8988T (cell line): ENCODE results near the gene EXOC8.

Experiments
- DNase-seq: peaks from one replicate; pipeline ENCODE4 v3.0.0; 2011

EXOC8 gene, protein sequence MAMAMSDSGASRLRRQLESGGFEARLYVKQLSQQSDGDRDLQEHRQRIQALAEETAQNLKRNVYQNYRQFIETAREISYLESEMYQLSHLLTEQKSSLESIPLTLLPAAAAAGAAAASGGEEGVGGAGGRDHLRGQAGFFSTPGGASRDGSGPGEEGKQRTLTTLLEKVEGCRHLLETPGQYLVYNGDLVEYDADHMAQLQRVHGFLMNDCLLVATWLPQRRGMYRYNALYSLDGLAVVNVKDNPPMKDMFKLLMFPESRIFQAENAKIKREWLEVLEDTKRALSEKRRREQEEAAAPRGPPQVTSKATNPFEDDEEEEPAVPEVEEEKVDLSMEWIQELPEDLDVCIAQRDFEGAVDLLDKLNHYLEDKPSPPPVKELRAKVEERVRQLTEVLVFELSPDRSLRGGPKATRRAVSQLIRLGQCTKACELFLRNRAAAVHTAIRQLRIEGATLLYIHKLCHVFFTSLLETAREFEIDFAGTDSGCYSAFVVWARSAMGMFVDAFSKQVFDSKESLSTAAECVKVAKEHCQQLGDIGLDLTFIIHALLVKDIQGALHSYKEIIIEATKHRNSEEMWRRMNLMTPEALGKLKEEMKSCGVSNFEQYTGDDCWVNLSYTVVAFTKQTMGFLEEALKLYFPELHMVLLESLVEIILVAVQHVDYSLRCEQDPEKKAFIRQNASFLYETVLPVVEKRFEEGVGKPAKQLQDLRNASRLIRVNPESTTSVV

DNA sequence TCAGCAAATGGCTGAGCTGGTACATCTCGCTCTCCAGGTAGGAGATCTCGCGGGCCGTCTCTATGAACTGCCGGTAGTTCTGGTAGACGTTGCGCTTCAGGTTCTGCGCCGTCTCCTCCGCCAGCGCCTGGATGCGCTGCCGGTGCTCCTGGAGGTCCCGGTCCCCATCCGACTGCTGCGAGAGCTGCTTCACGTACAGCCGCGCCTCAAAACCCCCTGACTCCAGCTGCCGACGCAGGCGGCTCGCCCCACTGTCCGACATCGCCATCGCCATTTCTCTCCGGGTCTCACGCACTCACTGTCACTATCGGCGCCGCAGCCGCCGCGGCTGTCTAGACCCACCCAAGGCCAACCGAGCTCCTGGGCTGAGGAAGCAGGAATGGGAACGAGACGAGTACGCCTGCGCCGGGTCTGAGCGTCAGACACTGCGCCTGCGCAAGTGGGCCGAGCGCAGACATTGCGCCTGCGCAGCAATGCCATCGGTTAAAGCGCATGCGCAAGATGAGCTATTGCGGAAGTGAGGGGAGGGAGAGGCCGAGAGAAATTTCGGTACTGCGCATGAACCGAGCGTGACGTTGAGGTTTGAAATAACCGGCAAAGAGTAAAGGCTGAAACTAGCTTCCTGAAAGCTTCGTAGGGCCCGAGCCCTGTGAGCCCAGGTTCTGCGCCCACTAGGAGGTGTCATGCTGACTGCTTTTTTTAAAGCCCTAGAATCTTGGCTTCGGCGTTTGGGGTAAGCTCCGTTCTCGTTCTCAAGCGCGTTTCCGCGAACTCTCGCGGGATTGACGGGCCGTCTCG is at the start of gene EXOC8:
TSS of gene EXOC8 (minus strand) at position 381 of the 798 bp plus-strand sequence. CDS start at position 274, 107 bp downstream.
- DNase-seq, result peak; percentile 81

DNA sequence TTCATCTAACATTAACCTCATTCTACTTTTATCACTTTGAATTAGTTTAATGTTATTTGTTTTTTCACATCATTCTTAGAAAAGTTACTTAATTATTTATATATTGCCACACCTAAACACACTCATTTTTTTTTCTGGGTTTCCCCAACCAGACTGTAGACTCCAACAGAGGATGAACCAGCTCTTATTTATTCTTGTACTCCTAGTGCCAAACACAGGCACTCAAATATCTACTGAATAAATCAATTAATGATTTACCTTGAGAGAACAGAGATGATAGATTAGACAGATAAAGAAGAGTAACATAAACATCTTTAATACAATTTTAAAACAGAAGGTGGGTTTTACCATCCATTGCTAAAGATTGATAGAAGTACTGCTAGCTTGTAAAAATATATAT is 48.8 kb upstream of the EXOC8 start:
- DNase-seq, result no peak

DNA sequence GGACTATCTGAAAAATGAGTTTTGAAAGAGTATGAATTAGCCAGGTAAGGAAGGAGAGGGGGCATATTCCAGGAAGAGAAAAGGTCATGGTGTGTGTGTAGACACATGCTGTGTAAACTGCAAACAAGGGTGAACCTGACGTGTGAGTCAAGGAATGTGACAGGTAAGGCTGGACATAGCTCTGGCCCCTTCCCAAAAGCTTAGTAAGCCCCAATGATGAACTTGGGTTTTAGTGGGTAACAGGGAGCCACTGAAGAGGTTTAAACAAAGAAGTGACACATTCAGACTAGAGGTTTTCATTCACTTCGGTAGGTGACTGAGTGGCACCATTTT is 47.7 kb upstream of the EXOC8 start:
- DNase-seq, result no peak

DNA sequence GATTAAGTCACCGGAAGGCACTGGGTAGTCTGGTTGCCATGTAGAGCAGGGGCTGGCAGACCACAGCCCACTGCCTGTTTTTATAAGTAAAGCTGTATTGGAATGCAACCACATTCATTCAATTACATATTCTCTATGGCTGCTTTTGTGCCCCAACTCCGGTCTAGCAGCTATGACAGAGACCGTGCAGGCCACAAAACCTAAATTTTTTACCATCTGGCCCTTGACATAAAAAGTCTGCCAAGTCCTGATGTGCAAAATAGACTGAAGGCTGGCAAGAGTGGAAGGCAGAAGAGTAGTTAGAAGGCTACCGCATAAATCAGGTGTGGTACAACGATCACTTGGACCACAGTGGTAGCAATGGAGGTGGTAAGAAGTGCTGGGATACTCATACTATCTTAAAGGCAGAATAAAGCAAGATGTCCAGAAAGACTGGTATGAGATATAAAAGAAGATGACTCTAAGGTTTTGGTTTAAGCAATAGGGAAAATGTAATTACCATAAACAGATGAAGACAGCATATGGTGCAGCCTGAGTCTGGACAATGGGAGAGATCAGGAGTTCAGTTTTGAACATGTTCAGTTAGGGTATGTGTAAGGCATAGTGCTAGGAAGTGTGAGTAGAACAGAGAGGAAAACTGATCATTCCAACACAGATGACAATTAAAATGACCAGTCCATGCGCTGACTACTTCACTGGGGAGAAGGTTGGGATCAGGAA is 47.2 kb upstream of the EXOC8 start:
- DNase-seq, result no peak

DNA sequence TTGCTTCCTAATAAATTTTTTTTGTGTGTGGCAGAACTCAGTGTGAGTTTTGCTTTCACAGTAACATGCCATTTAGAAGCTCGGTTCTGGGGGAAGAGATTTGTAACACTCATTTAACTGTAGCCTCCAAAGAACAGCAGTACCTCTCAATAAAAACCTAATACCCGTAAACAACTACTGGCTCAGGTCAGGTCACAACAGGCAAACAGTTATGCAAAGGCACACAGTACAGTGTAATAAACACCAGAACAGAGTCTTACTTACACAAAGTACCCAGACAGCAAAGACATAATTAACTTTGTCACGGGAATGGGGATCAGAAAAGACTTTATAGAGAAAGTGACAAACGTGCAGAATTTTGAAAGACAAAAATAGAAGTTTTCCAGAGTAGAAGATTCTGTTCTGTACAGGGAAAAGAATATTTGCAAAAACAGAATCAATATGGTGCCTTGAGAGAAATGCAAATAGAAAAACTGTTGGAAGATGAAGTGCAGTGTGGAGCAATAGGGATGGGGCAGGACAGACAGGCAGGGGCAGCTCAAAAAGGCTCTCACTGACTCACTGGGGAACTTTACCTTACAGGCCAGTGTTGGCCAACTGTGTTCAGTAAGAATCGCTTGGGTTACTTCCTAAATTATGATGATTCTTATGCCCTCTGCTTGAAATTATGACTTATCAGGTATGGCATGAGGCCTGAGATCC is 45.7 kb upstream of the EXOC8 start:
- no peak for DNase-seq

DNA sequence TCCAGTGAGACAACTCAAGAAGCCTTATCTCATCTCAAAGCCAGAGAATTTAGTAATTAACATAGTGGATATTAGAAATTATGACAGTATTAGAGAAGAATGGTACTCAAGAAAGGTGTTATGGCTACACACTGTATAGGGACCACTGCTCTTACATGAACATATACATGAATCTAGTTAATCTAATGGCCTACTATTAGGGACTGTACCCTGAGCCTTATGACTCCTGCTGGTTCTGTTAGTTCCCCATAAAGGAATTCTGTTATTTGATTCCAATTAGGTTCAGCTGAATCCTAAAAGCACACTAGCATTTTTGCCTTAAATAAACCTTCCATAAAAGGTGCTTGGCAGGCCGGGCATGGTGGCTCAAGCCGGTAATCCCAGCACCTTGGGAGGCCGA is 44.8 kb upstream of the EXOC8 start:
- no peak for DNase-seq

DNA sequence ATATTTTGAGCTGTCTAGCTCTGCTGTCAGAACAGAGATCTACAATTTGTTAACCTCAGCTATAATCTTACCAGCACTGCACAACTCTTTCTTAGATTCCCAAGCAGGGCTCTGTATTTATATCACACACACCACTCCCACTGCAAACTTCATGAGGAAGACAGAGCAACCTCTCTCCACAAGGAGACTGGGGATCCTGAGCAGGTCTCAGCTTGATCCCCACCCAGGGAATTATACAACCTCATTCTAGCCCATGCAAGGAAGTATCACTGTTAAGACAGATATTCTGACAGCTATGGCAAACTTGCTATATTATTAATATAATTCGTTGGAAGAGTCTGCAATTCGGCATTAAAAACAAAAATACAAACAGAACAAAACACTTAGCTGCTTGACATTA is 44.1 kb upstream of the EXOC8 start:
- no peak for DNase-seq

DNA sequence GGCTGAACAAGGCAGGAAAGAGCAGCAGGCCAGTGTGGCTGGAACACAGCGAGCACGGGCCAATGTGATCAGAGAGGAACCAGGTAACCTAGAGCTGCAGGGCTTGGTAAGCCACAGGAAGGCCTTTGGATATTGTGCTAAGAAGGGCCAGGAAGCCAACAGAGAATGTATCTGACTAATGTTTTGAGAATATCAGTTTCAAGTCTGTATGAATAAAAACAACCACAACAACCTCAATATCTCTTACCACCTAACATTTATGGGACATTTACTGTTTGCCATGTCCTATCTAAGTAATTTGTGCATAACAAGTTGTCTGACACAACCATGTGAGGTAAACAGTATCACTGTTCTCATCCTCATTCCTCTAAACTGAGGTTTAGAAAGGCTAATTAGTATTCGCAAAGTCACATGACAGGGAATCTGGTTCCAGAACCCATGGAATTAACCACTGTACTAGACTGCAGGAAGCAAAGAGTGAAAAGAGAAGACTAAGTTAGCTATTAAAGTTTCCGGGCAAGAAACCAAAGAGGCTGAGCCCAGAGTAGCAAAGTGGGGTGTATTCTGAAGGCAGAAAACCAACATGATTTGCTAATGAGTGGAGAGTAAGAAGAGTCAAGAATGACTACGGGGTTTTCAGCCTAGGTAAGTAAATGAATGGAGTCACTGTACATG is 39.4 kb upstream of the EXOC8 start:
- DNase-seq, result no peak

DNA sequence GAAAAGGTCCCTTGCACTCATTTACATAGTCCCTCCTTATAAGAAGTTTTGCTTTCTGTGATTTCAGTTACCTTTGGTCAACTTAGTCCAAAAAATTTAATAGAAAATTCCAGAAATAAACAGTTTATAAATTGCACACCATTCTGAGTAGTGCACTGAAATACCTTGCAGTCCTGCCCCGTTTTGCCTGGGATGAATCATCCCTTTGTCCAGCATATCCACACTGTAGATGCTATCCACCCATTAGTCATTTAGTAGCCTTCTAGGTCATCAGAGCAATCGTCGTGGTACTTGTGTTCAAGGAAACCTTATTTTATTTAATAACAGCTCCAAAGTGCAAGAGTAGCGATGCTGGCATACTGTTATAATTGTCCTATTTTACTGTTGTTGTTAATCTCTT is 38.4 kb upstream of the EXOC8 start:
- no peak for DNase-seq

DNA sequence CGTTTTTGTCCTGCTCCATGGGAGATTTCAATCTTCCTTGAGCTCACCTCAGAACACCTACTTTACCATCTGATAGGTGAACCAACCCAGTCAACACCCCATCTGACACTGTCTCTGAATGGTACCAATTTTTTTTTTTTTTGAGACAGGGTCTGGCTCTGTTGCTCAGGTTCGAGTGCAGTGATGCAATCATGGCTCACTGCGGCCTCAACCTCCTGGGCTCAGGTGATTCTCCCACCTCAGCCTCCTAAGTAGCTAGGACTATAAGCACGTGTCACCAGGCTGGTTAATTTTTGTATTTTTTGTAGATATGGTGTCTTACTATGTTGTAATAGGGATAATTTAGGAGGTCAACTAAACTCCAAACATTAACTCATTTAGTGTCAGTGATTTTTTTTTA is 36.7 kb upstream of the EXOC8 start:
- no peak for DNase-seq

DNA sequence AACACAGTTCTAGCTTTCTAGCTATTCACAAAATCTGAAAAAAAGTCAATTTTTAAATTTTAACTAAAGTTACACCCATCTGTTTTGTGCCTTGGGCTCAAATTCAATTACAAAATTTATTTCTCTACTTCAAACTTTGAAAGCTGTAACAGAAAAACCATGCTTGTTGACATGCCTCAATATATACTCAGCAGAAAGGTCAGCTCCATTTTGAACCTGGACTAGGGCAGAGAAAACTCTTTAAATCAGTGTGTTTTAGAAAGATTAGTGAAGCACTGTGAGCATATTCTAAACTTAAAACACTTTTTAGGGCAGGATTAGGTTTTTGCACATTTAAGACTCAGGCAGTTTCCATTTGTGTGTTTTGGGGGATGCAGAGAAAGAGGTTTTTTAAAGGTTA is 34.8 kb upstream of the EXOC8 start:
- DNase-seq, result no peak

DNA sequence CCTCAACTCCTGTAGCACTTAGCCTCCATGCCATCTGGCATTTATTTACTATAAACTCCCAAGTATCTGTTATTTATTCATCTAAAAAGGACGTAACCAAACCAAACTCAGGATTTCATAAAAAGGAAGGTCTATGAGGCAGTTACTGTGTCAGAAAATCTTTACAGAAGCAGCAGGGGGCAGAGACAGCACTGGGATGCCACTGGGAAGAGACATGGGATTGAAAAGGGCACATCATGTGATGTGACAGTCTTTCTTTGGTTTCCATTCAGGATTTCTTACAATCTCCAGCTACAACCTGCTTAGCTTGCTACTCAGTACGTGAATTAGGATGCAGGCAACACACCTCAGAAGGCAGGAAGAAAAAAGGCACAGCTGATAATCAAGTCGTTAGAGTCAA is 31.6 kb upstream of the EXOC8 start:
- no peak for DNase-seq

DNA sequence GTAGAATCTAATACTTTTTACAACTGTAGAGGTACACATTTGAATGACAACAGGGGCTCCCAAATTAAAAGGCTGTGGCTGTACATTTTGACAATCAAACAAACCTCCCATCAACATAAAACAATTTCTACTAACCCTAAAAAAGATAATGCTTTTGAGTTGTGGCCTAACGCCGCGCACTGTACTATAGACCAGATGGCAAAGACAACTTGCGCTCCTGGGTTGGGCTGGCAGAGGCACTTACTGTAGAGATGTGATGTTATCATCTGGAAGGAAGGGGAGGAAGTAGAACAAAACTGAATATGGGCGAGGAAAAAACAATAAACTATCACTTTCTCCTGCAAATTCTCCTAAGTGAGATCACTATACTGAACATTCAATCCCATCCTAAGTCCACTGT is 26.5 kb upstream of the EXOC8 start:
- DNase-seq, result no peak

DNA sequence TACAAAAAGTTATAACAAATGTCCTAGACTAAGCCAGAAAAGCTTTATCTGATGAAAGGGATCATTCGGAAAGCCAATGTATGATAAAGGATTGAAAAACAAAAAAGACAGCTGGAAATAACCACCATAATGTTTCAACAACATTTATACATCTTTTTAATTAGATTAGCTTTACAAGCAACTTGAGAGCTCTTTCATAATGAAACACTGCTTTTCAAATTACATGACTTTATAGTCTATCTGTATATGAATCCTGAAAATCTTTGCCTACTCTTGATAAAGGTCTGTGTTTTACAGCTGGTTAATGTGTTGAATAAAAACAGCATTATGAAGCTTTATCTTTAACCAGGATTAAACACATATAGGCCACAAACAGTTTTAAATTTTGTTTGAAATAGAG is 26.0 kb upstream of the EXOC8 start:
- DNase-seq, result no peak

DNA sequence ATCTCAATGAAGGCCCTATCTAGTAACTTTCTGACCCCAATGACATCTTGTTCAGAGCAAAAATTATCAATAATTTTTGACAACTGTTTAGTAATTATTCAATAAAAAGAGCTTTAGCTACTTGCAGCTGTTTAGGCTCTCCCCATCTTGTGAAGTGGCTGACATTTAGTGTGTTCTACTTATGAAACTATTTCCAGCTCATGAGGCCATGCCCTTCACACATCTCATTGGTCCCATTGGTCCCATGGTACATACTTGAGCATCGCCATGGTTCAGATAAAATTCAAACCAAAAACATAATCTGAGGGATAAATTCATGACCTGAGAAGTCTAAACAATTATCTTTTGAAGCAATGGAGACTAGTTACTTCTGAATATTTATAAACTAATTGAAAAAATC is 24.7 kb upstream of the EXOC8 start:
- DNase-seq, result no peak

DNA sequence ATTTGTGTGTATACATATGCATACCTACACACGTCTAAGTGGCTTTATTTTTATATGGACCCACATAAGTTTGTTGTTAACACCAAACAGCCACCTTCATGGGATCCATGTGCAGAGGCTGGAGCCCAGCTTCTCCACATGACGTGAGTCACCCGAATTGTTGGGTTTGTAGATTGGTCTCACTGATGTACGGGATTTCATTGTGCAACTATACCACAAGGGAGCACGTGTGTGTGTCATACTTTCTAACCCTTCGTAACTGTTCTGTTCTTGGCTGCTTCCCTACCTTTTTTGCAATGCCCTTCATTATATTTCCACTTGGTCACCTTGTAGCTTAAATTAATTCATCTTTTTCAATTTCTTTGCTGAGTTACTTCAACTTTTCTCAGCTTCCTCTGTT is 21.5 kb upstream of the EXOC8 start:
- no peak for DNase-seq

DNA sequence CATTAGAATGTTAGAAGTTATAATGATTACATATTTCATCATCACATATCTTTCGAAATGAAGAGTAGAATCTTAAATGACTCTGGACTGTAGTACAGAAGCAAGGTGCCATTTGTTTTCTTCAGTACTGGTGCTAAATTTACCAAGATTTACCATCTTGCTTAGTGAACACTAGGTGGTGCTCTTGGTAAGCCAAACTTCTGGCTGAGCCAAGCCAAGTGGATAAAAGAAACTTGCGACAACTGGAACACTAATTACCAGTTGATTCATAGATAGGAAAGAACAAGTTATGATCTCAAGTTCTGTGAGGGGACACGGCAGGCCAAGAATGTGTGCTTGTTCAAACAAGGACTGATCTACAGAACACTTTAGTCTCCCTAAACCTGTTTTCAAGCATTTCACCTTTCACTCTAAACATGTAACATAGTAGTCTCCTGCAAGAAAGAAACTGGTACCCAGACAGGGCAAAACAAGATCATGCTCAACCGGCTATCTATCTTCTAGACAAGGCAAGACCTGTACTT is 20.2 kb upstream of the EXOC8 start:
- no peak for DNase-seq

DNA sequence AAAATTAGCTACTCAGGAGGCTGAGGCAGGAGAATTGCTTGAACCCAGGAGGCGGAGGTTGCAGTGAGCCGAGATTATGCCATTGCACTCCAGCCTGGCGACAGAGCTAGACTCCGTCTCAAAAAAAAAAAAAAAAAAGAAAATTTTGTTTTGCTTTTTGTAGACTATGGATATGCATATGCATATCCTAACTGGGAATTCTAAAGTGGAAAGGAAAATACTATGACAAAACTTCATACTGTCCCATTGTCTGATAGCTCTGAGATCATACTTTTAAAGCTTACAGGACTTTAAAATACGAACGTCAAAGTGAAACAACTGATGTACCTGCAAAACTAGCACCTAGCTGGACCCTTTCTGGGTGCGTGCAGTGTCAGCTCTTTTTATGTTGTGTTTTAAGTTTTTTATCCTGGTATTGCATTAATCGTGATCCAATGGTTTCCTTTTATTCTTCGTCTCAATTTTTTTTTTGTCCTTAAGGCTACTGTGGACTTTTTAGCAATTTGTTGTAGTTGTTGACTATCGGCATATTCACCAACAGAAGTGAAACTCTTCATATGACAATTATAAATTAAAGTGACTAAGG is 19.6 kb upstream of the EXOC8 start:
- no peak for DNase-seq

DNA sequence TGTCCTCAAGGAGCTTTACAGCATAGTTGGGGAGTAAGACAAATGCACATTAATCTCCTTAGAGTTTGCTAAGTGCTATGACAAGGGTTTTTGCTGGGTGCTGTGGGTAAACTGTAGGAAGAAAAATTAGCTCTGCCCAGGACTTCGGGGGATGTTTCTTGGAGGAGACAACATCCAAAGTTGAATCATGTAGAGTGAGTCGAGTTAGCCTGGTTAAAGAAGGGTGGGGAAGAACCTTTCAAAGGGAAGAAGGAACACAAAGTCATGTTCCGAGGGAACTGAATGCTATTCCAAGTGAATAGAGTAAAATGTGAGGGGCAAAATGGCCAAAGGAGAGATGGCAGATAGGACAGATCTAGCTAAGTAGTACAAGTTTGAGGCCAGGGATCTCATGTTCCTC is 17.5 kb upstream of the EXOC8 start:
- DNase-seq, result no peak

DNA sequence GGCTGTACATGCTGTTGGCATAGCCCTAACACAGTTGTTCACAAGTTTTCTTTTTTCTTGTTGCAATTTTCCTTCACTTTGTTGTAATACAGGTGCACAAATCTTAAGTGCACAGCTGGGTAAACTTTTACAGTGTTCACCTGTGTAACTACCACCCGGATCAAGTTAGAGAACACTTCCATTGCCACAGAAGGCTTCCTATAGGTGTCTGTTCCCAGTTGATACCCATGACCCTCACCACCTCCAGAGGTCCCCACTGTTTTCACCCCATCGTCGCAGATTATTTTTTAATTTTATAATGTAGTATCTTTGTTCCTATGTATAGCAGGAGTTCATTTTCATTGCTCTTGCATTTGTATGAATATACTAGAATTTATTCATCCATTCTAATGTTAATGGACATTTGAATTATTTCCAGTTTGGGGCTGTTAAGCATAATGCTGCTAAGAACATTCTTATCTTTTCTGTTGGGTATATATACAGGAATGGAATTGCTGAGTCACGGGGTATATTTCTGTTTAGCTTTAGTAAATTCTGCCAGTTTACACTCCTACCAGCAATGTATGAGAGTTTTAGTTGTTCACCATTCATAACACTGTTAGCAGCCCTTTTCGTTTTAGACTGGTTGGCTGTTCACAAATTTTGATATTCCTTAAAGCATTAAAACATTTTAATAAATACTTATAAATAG is 16.8 kb upstream of the EXOC8 start:
- DNase-seq, result no peak

DNA sequence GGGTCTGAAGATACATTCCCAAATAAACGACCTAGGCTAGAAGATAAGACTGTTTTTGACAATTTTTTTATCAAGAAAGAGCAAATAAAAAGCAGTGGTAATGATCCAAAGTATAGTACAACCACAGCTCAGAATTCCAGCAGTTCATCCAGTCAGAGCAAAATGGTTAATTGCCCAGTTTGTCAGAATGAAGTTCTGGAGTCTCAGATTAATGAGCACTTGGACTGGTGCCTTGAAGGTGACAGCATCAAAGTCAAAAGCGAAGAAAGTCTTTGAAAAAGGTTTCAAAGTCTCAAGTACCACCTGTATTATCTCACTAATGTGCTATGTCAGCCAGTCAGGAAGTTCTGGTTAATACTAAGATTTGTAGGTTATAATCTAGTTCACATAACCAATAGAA is 15.4 kb upstream of the EXOC8 start:
- no peak for DNase-seq
